GM19025 (cell line): ENCODE measurements around the gene PIEZO1.
"Not testable (repeated sequence)": the region's sequence is repeated elsewhere in the genome, so short reads cannot be mapped to it uniquely, and the experiment has no call there.

Source experiments
- ATAC-seq: cut with Tn5 transposase; IDR thresholded peaks from one replicate; pipeline ENCODE4 v1.9.1; 2021; ENCODE audit warnings: mild to moderate bottlenecking, low read depth, moderate library complexity; ENCODE audit not compliant: unreplicated experiment

Gene PIEZO1

DNA sequence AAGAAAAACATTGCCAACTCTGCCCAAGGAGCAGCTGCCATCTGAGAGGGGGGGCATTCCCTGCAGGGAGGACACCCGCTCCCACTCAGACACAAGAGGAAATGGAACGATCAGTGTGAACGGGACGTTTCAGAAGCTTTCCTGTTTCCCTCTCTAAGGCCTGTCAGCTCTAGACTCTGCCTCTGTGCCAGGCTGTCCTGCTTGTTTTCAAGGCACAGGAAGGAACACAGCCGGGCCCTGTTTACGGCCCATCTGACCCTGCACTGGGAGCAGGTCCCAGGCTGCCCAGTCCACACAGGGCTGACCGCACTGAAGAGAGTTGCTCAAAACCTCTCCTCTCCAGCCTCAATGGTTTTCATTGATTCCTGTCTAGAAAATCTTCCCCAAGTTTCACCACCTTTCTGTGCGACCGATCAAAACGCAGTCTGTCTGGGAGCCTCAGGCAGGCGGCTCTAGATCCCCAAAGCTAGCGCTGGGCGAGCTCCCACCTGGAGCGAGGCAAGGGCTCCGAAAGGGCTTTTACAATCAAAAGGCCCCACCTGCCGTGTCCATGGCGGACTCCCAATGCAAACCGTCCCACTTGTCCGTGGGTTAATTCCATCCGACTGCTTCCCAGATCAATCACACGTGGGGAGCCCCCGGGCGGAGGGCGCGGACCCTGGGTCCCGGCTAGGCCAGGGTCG lies 1.5 kb downstream of the PIEZO1 start:
- ATAC-seq: no peak

DNA sequence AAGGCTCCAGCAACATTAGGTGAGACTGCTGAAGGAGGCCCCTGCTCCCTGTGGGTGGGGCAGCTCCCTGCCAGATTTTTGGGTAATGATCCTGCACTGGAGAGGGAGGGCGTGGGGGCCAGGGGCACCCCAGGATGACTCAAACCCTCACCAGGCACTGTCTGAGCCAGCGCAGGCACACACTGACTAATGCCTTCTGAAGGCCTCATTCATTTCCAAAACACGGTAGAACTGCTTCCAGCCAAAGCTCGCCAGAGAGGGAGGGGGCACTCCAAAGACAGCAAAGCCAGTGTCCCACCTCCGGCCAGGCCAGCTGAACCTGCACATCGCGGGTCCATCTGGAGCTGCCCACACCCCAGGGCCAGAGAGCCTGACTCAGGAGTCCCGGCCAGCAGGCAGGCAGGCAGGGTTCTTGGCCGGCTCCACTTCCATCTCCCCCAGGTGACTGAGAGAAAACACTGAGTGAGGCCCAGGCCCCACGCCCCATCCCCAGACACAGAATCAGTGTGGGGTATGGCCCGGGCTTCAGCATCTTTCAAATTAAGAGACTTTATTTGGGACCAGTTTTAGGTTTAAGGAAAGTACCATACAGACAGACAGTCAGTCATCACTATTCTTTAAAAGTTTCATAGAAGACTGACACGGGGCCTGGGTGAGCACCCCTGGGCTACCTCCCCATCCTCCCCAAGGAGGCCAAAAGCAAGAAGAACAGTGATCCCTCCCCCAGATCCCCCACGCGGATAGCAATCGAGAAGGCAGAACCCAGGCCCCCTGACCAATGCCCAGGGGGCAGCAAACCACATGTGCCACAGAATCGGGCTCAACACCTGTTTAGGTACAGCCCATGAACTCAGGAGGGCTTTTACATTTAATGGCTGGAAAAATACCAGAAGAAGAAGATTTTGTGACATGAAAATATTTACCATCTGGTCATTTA lies 2.3 kb downstream of the PIEZO1 start:
- ATAC-seq: no peak

DNA sequence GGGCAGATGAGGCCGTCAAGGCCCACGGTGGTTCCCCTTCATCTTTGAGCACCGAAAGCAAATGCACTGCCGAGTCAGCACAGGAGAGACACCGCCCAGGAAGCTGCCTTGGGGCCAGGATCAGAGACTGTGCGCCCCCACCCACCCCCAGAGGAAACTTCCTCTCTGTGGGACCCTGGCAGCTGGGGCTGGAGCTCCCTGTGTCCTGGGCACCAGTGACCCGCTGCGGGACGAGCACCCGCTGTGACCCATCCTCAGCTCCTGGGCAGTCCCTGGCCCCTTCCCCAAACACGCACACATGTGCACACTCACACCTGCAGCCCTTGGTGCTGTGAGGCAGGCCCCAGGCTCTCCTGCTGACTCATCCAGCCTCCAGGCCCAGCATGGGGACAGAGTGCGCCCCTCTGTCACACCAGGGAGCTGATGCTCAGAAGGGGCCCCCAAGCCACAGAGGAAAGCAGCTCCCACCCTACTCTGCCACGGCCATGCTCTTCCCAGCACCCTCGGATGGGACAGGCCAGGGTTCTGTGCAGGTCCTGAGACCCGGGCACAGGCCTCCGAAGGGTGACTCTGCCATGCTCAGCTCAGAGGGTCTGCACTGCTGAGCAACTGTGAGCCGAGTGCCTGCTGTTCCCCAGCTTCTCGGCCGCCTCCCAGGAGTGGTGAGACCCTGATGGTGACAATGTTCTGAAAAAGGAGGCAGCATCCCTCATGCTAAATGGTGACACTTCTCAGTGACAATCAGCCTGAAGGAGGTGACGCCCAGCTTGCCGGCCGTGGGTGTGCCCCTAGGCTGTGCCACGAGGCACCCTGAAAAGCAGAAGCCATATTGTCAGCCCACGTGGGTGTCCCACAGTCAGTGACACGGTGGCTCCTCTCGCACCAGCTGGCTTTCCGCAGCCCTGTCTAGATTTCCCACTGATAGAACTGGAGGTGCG lies 3.6 kb downstream of the PIEZO1 start:
- no peak for ATAC-seq

DNA sequence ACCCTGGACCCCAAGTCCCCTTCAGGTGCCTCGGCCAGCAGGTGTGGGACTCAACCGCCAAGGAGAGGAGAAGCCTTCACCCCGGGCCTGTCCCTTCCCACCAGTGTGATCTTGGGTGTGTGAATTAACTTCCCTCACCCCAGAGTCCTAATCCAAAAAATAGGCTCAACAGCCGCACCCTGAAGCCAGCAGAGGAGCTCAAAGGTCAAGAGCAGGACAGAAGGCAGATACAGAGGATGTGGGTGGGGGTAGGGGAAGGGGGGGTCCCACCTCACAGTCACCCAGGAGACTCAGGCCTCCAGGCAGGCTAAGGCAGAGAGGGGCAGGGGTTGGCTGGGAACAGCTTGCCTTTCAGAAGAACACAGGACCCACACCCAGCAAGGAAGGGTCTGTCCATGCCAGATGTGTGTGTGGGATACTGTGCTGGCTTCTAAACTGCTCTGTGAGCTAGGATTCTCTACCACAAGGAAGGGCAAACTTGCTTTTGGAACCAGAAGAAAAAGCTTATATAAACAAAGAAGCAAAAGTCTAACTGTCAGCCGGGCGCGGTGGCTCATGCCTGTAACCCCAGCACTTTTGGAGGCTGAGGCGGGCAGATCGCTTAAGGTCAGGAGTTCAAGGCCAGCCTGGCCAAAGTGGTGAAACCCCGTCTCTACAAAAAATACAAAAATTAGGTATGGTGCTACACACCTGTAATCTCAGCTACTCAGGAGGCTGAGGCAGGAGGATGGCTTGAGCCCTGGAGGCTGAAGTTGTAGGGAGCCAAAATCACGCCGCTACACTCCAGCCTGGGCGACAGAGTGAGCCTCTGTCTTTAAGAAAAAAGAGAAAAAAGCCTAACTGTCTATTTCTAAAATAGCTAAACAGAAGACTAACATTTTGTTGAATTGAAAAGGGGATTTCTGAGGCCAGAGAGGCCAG lies 4.6 kb downstream of the PIEZO1 start:
- ATAC-seq: no peak

DNA sequence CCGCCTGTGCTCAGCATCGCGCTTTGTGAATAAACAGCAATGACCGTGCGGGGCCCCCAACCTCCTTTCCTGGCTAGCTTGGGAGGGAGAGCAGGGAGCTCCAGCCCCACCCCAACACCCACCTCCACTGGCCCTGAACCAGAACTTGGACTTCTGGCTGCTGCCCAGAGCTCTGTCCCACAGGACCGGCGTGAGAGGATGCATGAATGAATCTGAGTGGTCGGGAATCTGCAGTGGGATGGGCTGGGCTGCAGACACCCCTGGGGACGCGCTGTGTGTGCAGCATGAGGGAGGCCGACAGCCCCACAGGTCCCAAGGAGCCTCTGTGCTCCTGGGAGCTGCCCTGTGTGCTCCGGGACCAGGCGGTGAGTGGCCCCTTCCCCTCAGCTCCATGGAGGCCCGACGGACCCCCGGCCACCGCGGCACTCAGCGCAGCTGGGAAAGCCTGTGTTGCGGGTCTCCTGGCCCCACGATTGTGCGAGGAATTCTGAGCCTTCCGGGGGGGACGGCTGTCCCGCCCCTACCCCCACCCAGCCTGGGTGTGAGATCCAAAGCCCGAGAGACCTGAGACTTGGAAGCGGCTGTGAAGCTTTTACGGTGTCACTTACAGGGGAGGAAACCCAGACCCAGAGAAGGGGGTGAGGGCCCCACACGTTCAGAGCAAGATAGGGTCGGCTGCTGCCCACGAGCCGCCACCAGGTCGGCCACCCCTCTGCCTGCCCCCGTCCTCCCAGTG lies 5.4 kb downstream of the PIEZO1 start:
- no peak for ATAC-seq

DNA sequence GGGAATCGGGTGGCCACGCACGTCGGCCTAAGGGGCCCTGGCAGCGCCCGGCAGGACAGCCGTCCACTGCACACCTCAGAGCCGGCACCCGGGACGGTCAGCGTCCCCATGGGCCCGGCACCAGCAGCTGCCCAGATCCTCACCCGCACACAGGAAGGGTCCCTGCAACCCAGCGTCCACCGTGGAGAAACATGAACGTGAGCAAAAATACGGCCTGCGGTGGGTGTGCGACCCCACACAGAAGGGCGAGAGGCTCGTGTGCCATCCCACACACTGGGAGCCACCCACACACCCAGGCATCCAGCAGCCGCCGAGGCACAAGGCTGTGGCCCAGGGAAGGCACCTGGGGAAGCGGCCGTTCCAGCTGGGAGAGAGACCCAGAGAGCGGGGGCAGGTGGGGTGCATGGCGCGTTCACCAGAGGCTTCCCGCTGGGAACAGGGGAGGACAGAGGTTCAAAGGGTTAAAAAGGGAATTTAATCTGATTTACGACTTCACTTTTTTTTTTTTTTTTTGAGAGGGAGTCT lies 6.4 kb downstream of the PIEZO1 start:
- no peak for ATAC-seq

DNA sequence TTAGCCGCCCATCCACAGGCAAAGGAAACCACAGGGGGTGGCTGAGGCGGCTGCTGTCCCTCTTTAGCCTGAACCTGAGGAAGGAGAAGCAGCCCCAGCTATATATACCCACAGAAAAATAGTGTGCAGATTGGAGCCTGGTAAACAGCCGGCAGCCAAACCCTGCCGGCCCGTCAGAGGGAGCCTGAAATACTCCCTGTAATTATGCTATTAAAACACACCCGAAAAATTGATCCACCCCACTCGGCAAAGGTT lies 6.8 kb downstream of the PIEZO1 start:
- ATAC-seq: no peak

DNA sequence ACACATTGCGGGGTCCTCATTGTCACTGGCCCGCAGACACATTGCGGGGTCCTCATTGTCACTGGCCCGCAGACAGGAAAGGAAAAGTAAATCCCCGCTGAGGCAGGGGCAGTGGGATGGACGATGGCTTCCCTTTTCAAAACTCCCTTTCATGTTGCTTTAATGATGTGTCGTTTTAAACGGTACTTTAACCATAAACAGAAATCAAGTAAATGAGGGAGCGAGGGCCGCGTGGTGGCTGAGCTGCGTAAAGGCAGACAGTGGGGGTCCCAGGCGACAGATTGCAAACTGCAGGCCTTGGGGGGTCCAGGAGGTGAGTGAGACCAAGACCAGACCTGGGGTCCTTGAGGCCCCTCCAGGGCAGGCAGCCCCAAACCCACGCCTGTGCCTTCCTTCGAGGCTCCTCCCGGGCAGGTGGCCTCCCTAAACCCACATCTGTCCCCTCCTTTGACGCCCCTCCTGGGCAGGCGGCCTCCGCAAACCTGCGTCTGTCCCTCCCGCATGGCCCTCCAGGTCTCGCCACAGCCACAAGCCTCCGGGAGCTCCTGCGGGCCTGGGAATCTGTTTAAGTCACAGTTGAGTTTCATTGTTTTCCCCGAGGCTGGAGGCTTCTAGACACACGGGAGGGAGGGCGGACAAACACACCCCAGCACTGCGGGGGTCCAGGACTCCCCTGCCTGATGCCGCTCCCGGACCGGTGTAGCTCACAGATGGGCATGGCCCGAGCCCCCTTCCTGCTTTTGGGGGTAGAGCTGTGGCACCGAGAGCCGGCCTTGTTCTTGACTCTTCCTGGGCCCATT lies 7.3 kb downstream of the PIEZO1 start:
- no peak for ATAC-seq

DNA sequence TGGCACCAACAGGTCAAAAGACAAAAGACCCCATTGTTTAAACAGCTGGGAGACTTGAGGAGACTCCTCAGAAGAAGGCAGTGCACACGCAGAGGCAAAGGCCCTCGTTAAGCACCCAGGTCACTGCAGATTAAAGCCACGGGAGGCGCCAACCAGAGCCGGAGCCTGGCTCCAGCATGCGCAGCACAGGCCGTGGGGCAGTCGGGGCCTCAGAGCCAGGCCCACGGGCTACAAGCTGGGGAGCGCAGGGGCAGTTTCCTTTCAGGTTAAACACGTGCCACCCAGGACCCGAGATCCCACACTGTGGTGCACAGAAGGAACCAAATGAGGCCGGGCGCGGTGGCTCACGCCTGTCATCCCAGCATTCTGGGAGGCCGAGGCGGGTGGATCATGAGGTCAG lies 9.2 kb downstream of the PIEZO1 start:
- ATAC-seq: no peak

DNA sequence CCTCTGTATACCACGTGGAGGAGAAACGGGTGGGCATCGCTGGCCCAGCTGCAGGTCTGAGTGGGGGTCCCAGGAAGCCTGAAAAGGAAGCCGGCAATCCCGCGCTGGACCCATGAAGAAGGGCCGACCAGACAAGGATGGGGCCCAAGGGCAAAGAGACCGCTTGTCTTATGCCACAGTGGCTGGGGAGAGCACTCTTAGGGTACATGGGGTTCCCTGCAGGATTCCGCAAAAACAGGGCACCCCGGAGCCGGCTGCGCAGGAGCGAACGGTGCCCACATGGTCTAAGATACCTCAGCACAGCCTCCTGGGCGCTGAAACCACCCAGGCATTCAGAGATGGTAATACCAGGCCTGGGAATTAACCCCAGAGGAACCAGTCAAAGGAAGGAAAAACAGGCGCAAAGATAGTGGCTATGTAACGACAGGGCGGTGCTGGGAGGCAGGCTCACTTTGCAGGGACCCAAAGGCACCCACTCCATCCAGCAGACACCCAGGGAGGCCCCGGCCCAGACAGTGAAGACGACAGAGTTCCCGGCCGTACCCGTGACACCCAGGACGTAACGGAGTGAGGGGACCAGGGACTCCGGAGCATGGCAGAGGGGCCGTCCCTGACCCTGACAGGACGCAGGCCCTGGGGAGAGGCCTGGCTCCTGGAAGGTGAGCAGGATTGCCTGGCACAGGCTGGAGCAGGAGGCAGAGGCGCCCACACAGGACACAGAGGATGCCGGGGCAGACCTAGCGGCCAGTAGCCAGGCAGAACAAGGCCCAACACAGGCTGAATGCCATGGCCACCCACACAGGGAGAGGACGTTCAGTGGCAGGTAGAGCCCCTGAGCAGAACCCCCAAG lies 10.3 kb downstream of the PIEZO1 start:
- ATAC-seq: no peak

DNA sequence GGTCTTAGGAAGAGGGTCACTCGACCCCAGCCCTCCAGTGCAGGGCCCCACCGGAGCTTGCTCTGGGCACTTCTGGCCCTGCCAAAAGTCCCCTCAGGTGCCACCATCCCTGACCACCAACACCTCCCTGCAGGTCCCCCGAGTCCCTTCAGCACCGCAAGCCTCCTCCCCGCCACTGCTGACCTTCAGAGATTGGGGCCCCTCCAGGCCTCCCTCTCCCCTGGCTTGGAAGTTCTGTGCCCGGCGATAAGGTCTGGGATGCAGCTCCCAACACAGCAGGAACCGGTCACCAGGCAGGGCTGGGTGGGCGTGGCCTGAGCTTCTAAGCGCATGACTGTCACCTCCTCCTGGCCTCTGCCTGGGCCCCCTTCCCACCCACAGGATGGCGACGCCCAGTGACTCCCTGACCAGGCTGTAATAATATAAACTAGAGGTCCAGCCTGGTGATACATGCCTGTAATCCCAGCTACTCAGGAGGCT lies 11.2 kb downstream of the PIEZO1 start:
- ATAC-seq: no peak

DNA sequence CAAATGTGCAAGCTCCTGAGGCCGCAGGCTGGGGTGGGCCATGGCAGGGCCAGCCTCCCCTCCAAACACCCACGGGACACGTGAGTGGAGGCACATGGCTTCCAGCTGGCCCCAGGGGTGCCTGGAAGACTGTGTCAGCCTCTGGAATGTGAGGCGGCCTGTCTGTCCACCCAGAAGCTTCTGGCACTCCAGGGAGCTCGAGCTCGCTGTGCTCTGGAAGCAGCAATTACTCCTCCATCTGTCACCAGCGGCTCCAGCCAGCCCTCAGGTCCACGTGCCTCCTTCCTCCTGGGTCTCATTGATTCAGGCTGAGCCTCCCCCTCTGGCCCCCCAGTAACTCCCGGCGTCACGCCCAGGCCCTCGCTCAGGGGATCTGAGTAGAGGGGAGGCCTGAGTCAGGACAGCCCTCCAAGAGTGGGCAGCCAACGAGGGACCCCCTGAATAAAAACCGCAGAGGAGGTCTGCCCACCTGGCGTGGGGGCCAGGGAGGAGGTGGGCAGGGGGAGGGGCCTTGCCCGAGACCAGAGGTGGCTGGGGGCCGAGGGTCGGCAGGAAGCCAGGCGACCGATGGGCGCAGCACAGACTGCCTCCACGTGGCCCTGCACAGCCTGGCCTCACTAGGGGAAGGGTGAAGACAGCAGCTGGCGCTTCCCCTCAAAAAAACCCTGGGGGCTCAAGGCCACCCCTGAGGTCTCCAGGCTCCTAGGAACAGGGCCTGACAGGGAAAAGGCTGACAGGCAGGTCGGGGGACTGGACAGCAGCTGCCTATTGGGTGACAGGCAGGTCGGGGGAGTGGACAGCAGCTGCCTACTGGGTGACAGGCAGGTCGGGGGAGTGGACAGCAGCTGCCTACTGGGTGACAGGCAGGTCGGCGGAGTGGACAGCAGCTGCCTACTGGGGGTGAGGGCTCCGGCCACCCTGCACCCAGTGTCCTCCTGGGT lies 11.9 kb downstream of the PIEZO1 start:
- ATAC-seq: no peak

DNA sequence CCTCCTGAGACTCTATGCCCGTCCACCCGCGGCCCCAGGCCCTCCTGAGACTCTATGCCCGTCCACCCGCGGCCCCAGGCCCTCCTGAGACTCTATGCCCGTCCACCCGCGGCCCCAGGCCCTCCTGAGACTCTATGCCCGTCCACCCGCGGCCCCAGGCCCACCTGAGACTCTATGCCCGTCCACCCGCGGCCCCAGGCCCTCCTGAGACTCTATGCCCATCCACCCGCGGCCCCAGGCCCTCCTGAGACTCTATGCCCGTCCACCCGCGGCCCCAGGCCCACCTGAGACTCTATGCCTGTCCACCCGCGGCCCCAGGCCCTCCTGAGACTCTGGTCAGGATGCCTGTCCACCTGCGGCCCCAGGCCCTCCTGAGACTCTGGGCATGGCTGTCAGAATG lies 13.2 kb downstream of the PIEZO1 start:
- not testable (repeated sequence) for ATAC-seq

DNA sequence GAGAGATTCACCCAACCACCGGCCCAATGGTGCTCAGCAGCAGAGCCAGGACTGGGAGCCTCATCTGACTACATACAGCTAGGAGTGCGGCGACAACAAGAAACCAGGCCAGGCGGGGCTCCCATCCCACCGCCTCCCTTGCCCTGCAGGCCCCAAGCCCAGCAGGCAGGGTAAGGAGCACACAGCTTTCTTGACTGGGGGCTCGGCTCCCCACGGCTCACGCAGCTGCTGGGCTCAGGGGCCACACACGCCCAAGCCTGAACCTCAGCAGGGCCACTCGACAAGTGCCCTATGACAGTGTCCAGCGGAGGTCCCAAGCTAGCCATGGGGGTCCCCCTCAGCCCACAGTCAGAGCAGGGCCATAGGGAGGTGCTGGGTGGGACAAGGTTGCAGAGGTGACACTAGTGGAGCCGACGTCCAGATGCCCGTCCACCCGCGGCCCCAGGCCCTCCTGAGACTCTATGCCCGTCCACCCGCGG lies 13.7 kb downstream of the PIEZO1 start:
- ATAC-seq: no peak

DNA sequence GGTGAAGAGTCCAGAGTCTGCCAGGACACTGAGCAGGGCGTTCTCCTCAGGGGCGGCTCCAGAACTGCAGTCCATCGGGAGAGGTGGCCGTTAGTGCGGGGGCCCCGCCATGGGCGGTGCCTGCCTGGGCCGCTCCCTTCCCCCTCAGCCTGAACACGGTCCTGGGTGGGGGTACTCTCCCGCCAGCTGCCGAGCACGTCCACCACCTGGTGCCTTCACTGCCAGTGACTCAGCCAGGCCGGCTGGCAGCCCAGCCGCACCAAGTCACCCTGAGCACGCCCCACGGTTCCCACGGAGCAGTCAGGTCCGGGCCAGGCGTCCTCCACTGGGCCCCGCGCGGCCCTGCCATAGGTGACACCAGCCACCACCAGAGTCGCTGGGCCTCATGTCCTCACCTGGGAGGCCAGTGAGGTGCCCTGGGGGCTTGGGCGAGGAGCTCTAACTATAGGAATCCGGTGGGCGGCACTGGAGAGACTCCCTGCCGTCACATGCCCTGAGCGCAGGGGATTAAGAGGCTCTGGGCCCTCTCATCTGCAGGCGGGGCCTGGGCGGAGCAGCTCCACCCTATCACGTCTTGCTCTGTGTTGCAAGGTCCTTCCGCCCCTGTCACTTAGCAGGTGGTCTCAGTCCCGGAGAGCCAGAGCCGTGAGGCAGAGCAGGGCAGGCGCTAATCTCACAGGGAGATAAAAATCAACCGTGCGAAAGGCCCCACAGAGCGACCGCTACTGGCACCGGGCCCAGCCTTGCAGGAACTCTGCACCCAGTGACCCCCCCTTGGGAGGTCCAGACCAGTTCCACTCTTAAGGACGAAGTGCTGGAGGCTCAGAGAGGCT lies 14.3 kb downstream of the PIEZO1 start:
- ATAC-seq: no peak
